K562 (cell line): Measurements from ENCODE around the gene ANKRD34B. TPM values are rescaled to one million over a fixed set of nuclear protein-coding genes. Genes with fewer than 3 reads are reported as not detected.
A peak's percentile ranks its signal among the peaks of the same experiment; 100 is the strongest.
"Not testable (repeated sequence)": the region's sequence is repeated elsewhere in the genome, so short reads cannot be mapped to it uniquely, and the experiment has no call there.

Source experiments
- ATAC-seq: fragments of 200-7000 bp; cut with Tn5 transposase; 3 replicates; pipeline ENCODE4 v1.9.1; 2020; ENCODE audit warnings: moderate library complexity
- BruUV-seq: library from RNA; stranded (reverse); fragments of 400-500 nt; replicated peaks from 2 replicates; lab custom pipeline; 2021; lab: Mats Ljungman, UMichigan
- CTCF ChIA-PET: fragments of 300-600 bp; formaldehyde crosslinking; extraction: SDS; loops from one replicate; lab custom pipeline; 2021; ENCODE audit warnings: low intra/inter-chr PET ratio; lab: Yijun Ruan, JAX
- POLR2A ChIA-PET: fragments of 300-600, 350-650 bp; sonication (Branson Sonifier 250); formaldehyde crosslinking; extraction: SDS; loops from one replicate; lab custom pipeline; 2021; ENCODE audit warnings: antibody characterized with exemption, inconsistent platforms; lab: Yijun Ruan, JAX
- DNase-seq, 4 experiments: peaks; one replicate each; pipeline versions ENCODE4 v3.0.0 to v3.0.0-alpha.2; 2011 to 2018; ENCODE audit warnings: low spot score in 3 of 4, mixed read lengths in 3 of 4; ENCODE audit errors: extremely low read depth in 1 of 4
- FAIRE-seq: peaks from 2 replicates; lab custom pipeline; 2011; peaks lifted over from hg19 to GRCh38; lab: Jason Lieb, UNC
- H2AFZ ChIP-seq: 2 replicates; pipeline ENCODE4 v1.6.0; 2011; ENCODE audit warnings: low read depth, low read length, control low read depth, inconsistent platforms
- H3K27ac ChIP-seq: fragments of 200-600 bp; 3 replicates; pipeline ENCODE4 v1.8.0; 2011; ENCODE audit warnings: low read depth, mild to moderate bottlenecking, control low read depth, inconsistent platforms, low read length, moderate library complexity, mixed read lengths; ENCODE audit errors: extremely low read depth
- H3K27me3 ChIP-seq, 2 experiments: fragments of 300-600 bp in 1 of 2; 2 replicates in 1 of 2; 3 replicates in 1 of 2; pipeline versions ENCODE4 v1.6.0 to v1.8.0; 2011; ENCODE audit warnings: inconsistent platforms in 2 of 2, low read length in 2 of 2, mild to moderate bottlenecking in 1 of 2, mixed read lengths in 1 of 2, moderate library complexity in 1 of 2; ENCODE audit not compliant: control insufficient read depth in 2 of 2, insufficient read depth in 2 of 2
- H3K36me3 ChIP-seq: fragments of 300-600 bp; 3 replicates; pipeline ENCODE4 v1.8.0; 2011; ENCODE audit warnings: mild to moderate bottlenecking, low read length, inconsistent platforms; ENCODE audit not compliant: control insufficient read depth, insufficient read depth
- H3K4me1 ChIP-seq, 2 experiments: fragments of 200-600 bp in 1 of 2; replicated peaks in 1 of 2; 2 replicates in 1 of 2; 3 replicates in 1 of 2; pipeline versions ENCODE4 v1.5.1 to v1.8.0; 2011; ENCODE audit warnings: inconsistent platforms in 2 of 2, low read length in 2 of 2, mild to moderate bottlenecking in 1 of 2, mixed read lengths in 1 of 2, moderate library complexity in 1 of 2; ENCODE audit not compliant: control insufficient read depth in 2 of 2, insufficient read depth in 2 of 2
- H3K4me2 ChIP-seq: 2 replicates; pipeline ENCODE4 v1.6.1; 2011; ENCODE audit warnings: low read length, control low read depth, inconsistent platforms, mixed read lengths; ENCODE audit not compliant: insufficient read depth
- H3K4me3 ChIP-seq: fragments of 200-600 bp; sonication (generic), shearing (Covaris generic); 2 replicates; pipeline ENCODE4 v1.5.1; 2016; ENCODE audit warnings: control low read depth, inconsistent platforms
- H3K79me2 ChIP-seq: fragments of 200-600 bp; 3 replicates; pipeline ENCODE4 v1.8.0; 2011; ENCODE audit warnings: low read length, inconsistent platforms; ENCODE audit not compliant: control insufficient read depth, insufficient read depth
- H3K9ac ChIP-seq, 2 experiments: 2 replicates each; pipeline versions ENCODE4 v1.6.0 to v1.6.1; 2011; ENCODE audit warnings: low read depth in 2 of 2, low read length in 2 of 2, control low read depth in 1 of 2, inconsistent platforms in 1 of 2, mild to moderate bottlenecking in 1 of 2, mixed read lengths in 1 of 2; ENCODE audit not compliant: insufficient read depth in 1 of 2
- H3K9me1 ChIP-seq: one replicate; pipeline ENCODE4 v1.6.0; 2011; ENCODE audit warnings: inconsistent platforms, mild to moderate bottlenecking, low read length, moderate library complexity; ENCODE audit not compliant: control insufficient read depth, insufficient read depth
- H3K9me3 ChIP-seq: replicated peaks from 2 replicates; pipeline ENCODE4 v1.5.1; 2011; ENCODE audit warnings: low read depth, low read length, inconsistent platforms; ENCODE audit not compliant: control insufficient read depth, insufficient read depth
- H4K20me1 ChIP-seq: replicated peaks from 2 replicates; pipeline ENCODE4 v1.6.1; 2011; ENCODE audit warnings: low read length, inconsistent platforms, mixed read lengths; ENCODE audit not compliant: control insufficient read depth, insufficient read depth
- DPF2 ChIP-seq: fragments of 450-650 bp; IDR thresholded peaks from 2 replicates; pipeline ENCODE4 v1.6.1; 2016
- ZNF146 ChIP-seq: IDR thresholded peaks from one replicate; pipeline ENCODE4 v1.6.1; 2018; ENCODE audit warnings: missing compliant biosample characterization; ENCODE audit not compliant: unreplicated experiment
- ZNF512 ChIP-seq: IDR thresholded peaks from 2 replicates; pipeline ENCODE4 v1.6.1; 2016; ENCODE audit warnings: missing genetic modification characterization, missing compliant biosample characterization
- WGBS: fragments of 100-300 bp; shearing (Covaris generic); methylation state at CpG from one replicate; pipeline ENCODE4 v1.1.6; 2016; ENCODE audit warnings: low coverage, mixed read lengths; ENCODE audit not compliant: insufficient coverage; ENCODE audit errors: missing lambda C conversion rate; 5-methylcytosine and 5-hydroxymethylcytosine counted together
- in situ Hi-C: fragments of 300-500 bp; cut with MboI; formaldehyde crosslinking; loops from 4 replicates; pipeline ENCODE4 v1.15.0; 2018; ENCODE audit warnings: inconsistent platforms, mixed read lengths
- intact Hi-C: fragments of 100-400 bp; cut with micrococcal nuclease; formaldehyde crosslinking; loops from 2 replicates; pipeline ENCODE4 v1.14.2; 2022
- polyA plus RNA-seq, 8 experiments: library from polyadenylated mRNA; depleted of rRNA in 4 of 8; stranded (reverse) in 5 of 8; unstranded in 3 of 8; fragments of >200 nt; fragmentation: Nextera tagmentation in 2 of 8; fragmentation: Illumina TruSeq in 1 of 8; extraction: Ambion mirVana in 2 of 8; extraction: Trizol in 1 of 8; gene quantifications; 2 replicates each; pipeline versions ENCODE4 v1.2.1 to v1.2.3, GENCODE V29; 2011 to 2014; ENCODE audit warnings: inconsistent platforms in 1 of 8, missing spikeins in 1 of 8
- total RNA-seq, 7 experiments: library from RNA; depleted of rRNA in 6 of 7; stranded (reverse); fragments of >200 nt in 6 of 7; fragmentation: Illumina TruSeq in 2 of 7; extraction: Trizol in 2 of 7; gene quantifications; 2 replicates each; pipeline versions ENCODE4 v1.2.1 to v1.2.3, GENCODE V29; 2011 to 2021; ENCODE audit warnings: low replicate concordance in 1 of 7

ANKRD34B gene
- total and polyA plus RNA-seq, 9 of the 15 experiments (the other 6 are each of a cell fraction or from before 2014, with no cell fraction given) = not detected

GRCh38 chr5:80580291-80580690 is 10.2 kb upstream of the ANKRD34B start:
- H2AFZ ChIP-seq, POLR2A ChIA-PET, H3K36me3 ChIP-seq, H3K4me1 ChIP-seq, H4K20me1 ChIP-seq, ATAC-seq, FAIRE-seq, BruUV-seq, intact Hi-C loops, H3K4me3 ChIP-seq, H3K27ac ChIP-seq, H3K9me1 ChIP-seq, DNase-seq, H3K9ac ChIP-seq, H3K4me2 ChIP-seq, H3K9me3 ChIP-seq, in situ Hi-C loops, H3K79me2 ChIP-seq, CTCF ChIA-PET: not testable (repeated sequence)
- WGBS = 0% methylated on average over 1 of the region's 3 CpGs
- H3K27me3 ChIP-seq = peaks cover 5 to 10% of the 10 kb centered on the region in 2 experiments; a peak in 3 of 5 replicates
- TF ChIP-seq ZNF146 (CRISPR knock-in tag) = peak; percentile 51

- Histone ChIP-seq H3K9ac (no peak overlapping the region), H3K27me3 (peaks cover 11 to 12% of the 10 kb centered on the region in 2 experiments; a peak in 4 of 5 replicates), H2AFZ (no peak overlapping the region), H3K4me1 (no peaks in the 10 kb centered on the region), H3K9me3 (no peaks in the 10 kb centered on the region), H4K20me1 (no peaks in the 10 kb centered on the region), H3K27ac (no peak overlapping the region), H3K36me3 (no peaks in the 10 kb centered on the region), H3K4me3 (no peak overlapping the region), H3K4me2 (no peak overlapping the region), H3K9me1 (no peaks in the 10 kb centered on the region), H3K79me2 (no peaks in the 10 kb centered on the region)
- WGBS = 0% methylated on average over 2 of the region's 2 CpGs
- CTCF ChIA-PET = no interaction called here
- intact Hi-C loops (no loop called here), in situ Hi-C loops (no loop called here)
- POLR2A ChIA-PET = no interaction called here
- ATAC-seq = no peak
- TF ChIP-seq ZNF512 (tag) (peak; percentile 93), DPF2 (no peak)
- no peak for FAIRE-seq
- no TSS peak for BruUV-seq
- no peak for DNase-seq
These were observed 9.0 kb upstream of the ANKRD34B start for GRCh38 chr5:80579050-80579449.
